Measurements from ENCODE around the gene NFIX. TPM values are rescaled to one million over a fixed set of nuclear protein-coding genes. Genes with fewer than 3 reads are reported as not detected.

Gene NFIX
- total and polyA plus RNA-seq, 9 of the 15 experiments (the other 6 are each of a cell fraction or from before 2014, with no cell fraction given), result 0.28 to 26.8 (median 5.4) TPM

- 13% methylated on average over 16 of the region's 16 CpGs for WGBS (ENCODE audit: insufficient coverage, low coverage, missing lambda C conversion rate)
- ATAC-seq, result peak; percentile 96
- Histone ChIP-seq H3K4me3 (no peak overlapping the region), H3K4me2 (ENCODE audit: insufficient read depth, low read length) (peak overlapping the region; percentile 65), H4K20me1 (replicated peaks; ENCODE audit: control insufficient read depth, insufficient read depth, low read length) (no peaks in the 10 kb centered on the region), H3K9me3 (replicated peaks; ENCODE audit: control insufficient read depth, insufficient read depth, low read depth, low read length) (no peaks in the 10 kb centered on the region), H3K27me3 (ENCODE audit: control insufficient read depth in 2 of 2, insufficient read depth in 2 of 2, low read length in 2 of 2) (no peaks in the 10 kb centered on the region), H3K79me2 (ENCODE audit: control insufficient read depth, insufficient read depth, low read length) (no peaks in the 10 kb centered on the region), H3K9me1 (ENCODE audit: control insufficient read depth, insufficient read depth, low read length) (no peaks in the 10 kb centered on the region), H3K27ac (ENCODE audit: extremely low read depth, low read depth, low read length) (no peak overlapping the region; the same call in 2 of the 3 replicates), H3K36me3 (ENCODE audit: control insufficient read depth, insufficient read depth, low read length) (no peaks in the 10 kb centered on the region), H3K9ac (ENCODE audit: insufficient read depth in 1 of 2, low read depth in 2 of 2, low read length in 2 of 2) (peak overlapping the region; percentile 3 to 84; a peak in 2 of 4 replicates), H3K4me1 (replicated peaks in 1 of 2; ENCODE audit: control insufficient read depth in 2 of 2, insufficient read depth in 2 of 2, low read length in 2 of 2) (peaks cover 19 to 49% of the 10 kb centered on the region in 2 experiments; a peak in 4 of 5 replicates), H2AFZ (ENCODE audit: low read depth, low read length) (peak overlapping the region; percentile 80)
- DNase-seq (ENCODE audit: extremely low read depth in 1 of 4, low spot score in 3 of 4), result peak; percentile 79 to 88 (median 81)
- POLR2A ChIA-PET, result interaction anchor here (0.9 to 1.4 kb wide), 5 partner anchors 36 to 111 kb away, joined by 3 to 6 read pairs (median 4); no protein-coding TSS in a partner anchor
- BruUV-seq (replicated peaks), result no TSS peak
- intact Hi-C loops (cut with micrococcal nuclease), result no loop called here
- CTCF ChIA-PET (ENCODE audit: low intra/inter-chr PET ratio), result interaction anchor here (1.1 kb wide), 1 partner anchor 48 kb away, joined by 4 read pairs; no protein-coding TSS in a partner anchor
- in situ Hi-C loops (cut with MboI), result loop anchor here (5.0 kb wide), 1 partner anchor 42 kb away; no protein-coding TSS in a partner anchor
- FAIRE-seq, result peak; percentile 97
- TF ChIP-seq ZNF212 (CRISPR knock-in tag; IDR thresholded peaks at IDR 0.05), result no peak
- TF ChIP-seq MAZ (CRISPR knock-in tag; conservative IDR thresholded peaks at IDR 0.05 in 1 of 2, IDR thresholded peaks at IDR 0.05 in 1 of 2), result peak; percentile 40 to 62; a peak in 2 of 4 replicates
- peak; percentile 83 to 98 for TF ChIP-seq SIN3A (IDR thresholded peaks at IDR 0.05; ENCODE audit: borderline replicate concordance in 2 of 2, control insufficient read depth in 1 of 2, low read depth in 2 of 2, low read length in 2 of 2)
- peak; percentile 91 for TF ChIP-seq MXI1 (IDR thresholded peaks at IDR 0.05; ENCODE audit: low read depth, low read length)
- TF ChIP-seq SMAD4 (CRISPR knock-in tag; conservative IDR thresholded peaks at IDR 0.05), result 0 out of 2 replicates have a peak, but pooled peaks have one; percentile 23
- peak; percentile 70 for TF ChIP-seq MXD1 (CRISPR knock-in tag; IDR thresholded peaks at IDR 0.05; ENCODE audit: borderline replicate concordance, poor library complexity, severe bottlenecking)
- TF ChIP-seq ESRRA (IDR thresholded peaks at IDR 0.05; ENCODE audit: borderline replicate concordance, low read depth), result peak; percentile 60; the same call in 1 of the 2 replicates
- no peak for TF ChIP-seq FOXJ2 (tag; IDR thresholded peaks at IDR 0.05)
- 0 out of 2 replicates have a peak, but pooled peaks have one; percentile 9 for TF ChIP-seq BCOR (IDR thresholded peaks at IDR 0.05)
- TF ChIP-seq SIX5 (IDR thresholded peaks at IDR 0.05; ENCODE audit: borderline replicate concordance in 1 of 2, insufficient read depth in 1 of 2, low read depth in 1 of 2, low read length in 2 of 2), result no peak
- peak; percentile 72; the same call in 1 of the 2 replicates for TF ChIP-seq ATF7 (IDR thresholded peaks at IDR 0.05)
- peak; percentile 23; the same call in 1 of the 2 replicates for TF ChIP-seq MAFK (IDR thresholded peaks at IDR 0.05; ENCODE audit: low read length)
- TF ChIP-seq ZNF121 (CRISPR knock-in tag; conservative IDR thresholded peaks at IDR 0.05), result no peak
- no peak for TF ChIP-seq ETV6 (IDR thresholded peaks at IDR 0.05; ENCODE audit: borderline replicate concordance in 1 of 2, low read depth in 2 of 2, low read length in 1 of 2)
- TF ChIP-seq ETV6 (CRISPR knock-in tag; IDR thresholded peaks at IDR 0.05; ENCODE audit: borderline replicate concordance), result no peak
- no peak for TF ChIP-seq ATF3 (IDR thresholded peaks at IDR 0.05)
- TF ChIP-seq ATF3 (CRISPR knock-in tag; conservative IDR thresholded peaks at IDR 0.05), result peak; percentile 51; the same call in 1 of the 2 replicates
- TF ChIP-seq TOE1 (IDR thresholded peaks at IDR 0.05; ENCODE audit: borderline replicate concordance), result peak; percentile 59; the same call in 1 of the 2 replicates
- TF ChIP-seq TOE1 (CRISPR knock-in tag; IDR thresholded peaks at IDR 0.05; ENCODE audit: borderline replicate concordance, low read depth), result no peak
- TF ChIP-seq CBX2 (IDR thresholded peaks at IDR 0.05; ENCODE audit: insufficient read depth, low read length, poor library complexity, severe bottlenecking), result no peak
Observed at GRCh38 chr19:12985049-12985776, 10.1 kb upstream of the NFIX start.
